IMR-90 (cell line): Measurements from ENCODE around the gene STRA6. TPM values are rescaled to one million over a fixed set of nuclear protein-coding genes. Genes with fewer than 3 reads are reported as not detected.

ENCODE experiments used
- ATAC-seq: fragments of 200-7000 bp; cut with Tn5 transposase; 2 replicates; pipeline ENCODE4 v1.9.1; 2020; ENCODE audit warnings: low read depth, mild to moderate bottlenecking, moderate library complexity
- BruUV-seq: library from RNA; stranded (reverse); fragments of 400-500 nt; replicated peaks from 2 replicates; lab custom pipeline; 2021; lab: Mats Ljungman, UMichigan
- CTCF ChIA-PET: fragments of 300-600 bp; formaldehyde crosslinking; extraction: SDS; loops from one replicate; lab custom pipeline; 2021; ENCODE audit warnings: antibody characterized with exemption; lab: Yijun Ruan, JAX
- POLR2A ChIA-PET: fragments of 300-600 bp; sonication (Branson Sonifier 250); formaldehyde crosslinking; loops from one replicate; lab custom pipeline; 2022; ENCODE audit warnings: antibody characterized with exemption; ENCODE audit not compliant: unreplicated experiment; lab: Charles Lee
- DNase-seq: peaks from one replicate; pipeline ENCODE4 v3.0.0; 2013
- H2AFZ ChIP-seq: replicated peaks from 2 replicates; pipeline ENCODE3; 2013; ENCODE audit warnings: low read length, mild to moderate bottlenecking; ENCODE audit not compliant: poor library complexity
- H2AK5ac ChIP-seq: 2 replicates; pipeline ENCODE4 v1.6.1; 2013; ENCODE audit warnings: low read depth, low read length, inconsistent platforms
- H2AK9ac ChIP-seq: replicated peaks from 2 replicates; pipeline ENCODE3; 2013; ENCODE audit warnings: mild to moderate bottlenecking, low read depth, low read length, moderate library complexity; ENCODE audit not compliant: poor library complexity
- H2BK120ac ChIP-seq: 2 replicates; pipeline ENCODE4 v1.6.1; 2013; ENCODE audit warnings: low read depth, low read length, inconsistent platforms
- H2BK15ac ChIP-seq: 3 replicates; pipeline ENCODE4 v1.6.1; 2013; ENCODE audit warnings: low read depth, low read length, inconsistent platforms
- H2BK20ac ChIP-seq: 2 replicates; pipeline ENCODE4 v1.6.1; 2013; ENCODE audit warnings: low read depth, mild to moderate bottlenecking, inconsistent platforms, low read length, moderate library complexity
- H2BK5ac ChIP-seq: 2 replicates; pipeline ENCODE4 v1.6.1; 2013; ENCODE audit warnings: mild to moderate bottlenecking, low read depth, low read length, inconsistent platforms; ENCODE audit not compliant: poor library complexity, severe bottlenecking
- H3K14ac ChIP-seq: replicated peaks from 2 replicates; pipeline ENCODE4 v1.6.1; 2013; ENCODE audit warnings: low read depth, low read length, inconsistent platforms
- H3K18ac ChIP-seq: 2 replicates; pipeline ENCODE4 v1.6.1; 2013; ENCODE audit warnings: low read depth, low read length, control low read depth
- H3K23ac ChIP-seq: 2 replicates; pipeline ENCODE4 v1.6.1; 2013; ENCODE audit warnings: low read depth, low read length, inconsistent platforms
- H3K27ac ChIP-seq: 2 replicates; pipeline ENCODE4 v1.5.1; 2013; ENCODE audit warnings: mild to moderate bottlenecking, control low read depth, low read length; ENCODE audit not compliant: insufficient read depth
- H3K27me3 ChIP-seq: 2 replicates; pipeline ENCODE4 v1.6.1; 2013; ENCODE audit warnings: low read length; ENCODE audit not compliant: control insufficient read depth, insufficient read depth
- H3K36me3 ChIP-seq: 2 replicates; pipeline ENCODE4 v1.6.1; 2013; ENCODE audit warnings: low read length, mixed read lengths; ENCODE audit not compliant: control insufficient read depth, insufficient read depth
- H3K4ac ChIP-seq: 2 replicates; pipeline ENCODE4 v1.6.1; 2013; ENCODE audit warnings: low read depth, low read length, inconsistent platforms
- H3K4me1 ChIP-seq: 2 replicates; pipeline ENCODE4 v1.6.1; 2013; ENCODE audit warnings: low read length, mixed read lengths; ENCODE audit not compliant: control insufficient read depth, insufficient read depth
- H3K4me2 ChIP-seq: 2 replicates; pipeline ENCODE4 v1.6.1; 2013; ENCODE audit warnings: low read depth, mild to moderate bottlenecking, control low read depth, low read length, moderate library complexity
- H3K4me3 ChIP-seq: 2 replicates; pipeline ENCODE4 v1.5.1; 2013; ENCODE audit warnings: low read depth, mild to moderate bottlenecking, control low read depth, low read length, moderate library complexity; ENCODE audit not compliant: insufficient read depth
- H3K56ac ChIP-seq: 2 replicates; pipeline ENCODE4 v1.6.1; 2013; ENCODE audit warnings: low read length, inconsistent platforms; ENCODE audit not compliant: insufficient read depth; ENCODE audit errors: extremely low read depth
- H3K79me1 ChIP-seq, 2 experiments: 2 replicates each; pipeline ENCODE4 v1.6.1; 2013; ENCODE audit warnings: low read length in 2 of 2, inconsistent platforms in 1 of 2, low read depth in 1 of 2
- H3K9ac ChIP-seq: 2 replicates; pipeline ENCODE4 v1.6.1; 2013; ENCODE audit warnings: low read depth, low read length, control low read depth
- H3K9me1 ChIP-seq: 2 replicates; pipeline ENCODE4 v1.6.1; 2013; ENCODE audit warnings: low read length, inconsistent platforms; ENCODE audit not compliant: insufficient read depth
- H3K9me3 ChIP-seq: 2 replicates; pipeline ENCODE4 v1.6.1; 2013; ENCODE audit warnings: low read length; ENCODE audit not compliant: control insufficient read depth, insufficient read depth
- H4K20me1 ChIP-seq: 2 replicates; pipeline ENCODE4 v1.6.1; 2013; ENCODE audit warnings: low read length, inconsistent platforms; ENCODE audit not compliant: insufficient read depth
- H4K5ac ChIP-seq: 2 replicates; pipeline ENCODE4 v1.6.1; 2013; ENCODE audit warnings: mild to moderate bottlenecking, low read depth, low read length, control low read depth
- H4K8ac ChIP-seq, 2 experiments: 2 replicates each; pipeline ENCODE4 v1.6.1; 2013; ENCODE audit warnings: low read depth in 2 of 2, low read length in 2 of 2, control low read depth in 1 of 2, inconsistent platforms in 1 of 2
- H4K91ac ChIP-seq: 2 replicates; pipeline ENCODE4 v1.6.1; 2013; ENCODE audit warnings: low read depth, low read length, inconsistent platforms; ENCODE audit not compliant: insufficient read depth
- CEBPB ChIP-seq: IDR thresholded peaks from 2 replicates; pipeline ENCODE4 v1.6.1; 2012; ENCODE audit warnings: low read depth, low read length, improper control_type of control experiment
- WGBS, 2 experiments: methylation state at CpG; one replicate each; pipeline versions ENCODE4 v1.1.5 to v1.1.7; 2013; ENCODE audit warnings: missing lambda C conversion rate in 2 of 2; ENCODE audit not compliant: insufficient read length in 1 of 2; ENCODE audit errors: extremely low coverage in 2 of 2; 5-methylcytosine and 5-hydroxymethylcytosine counted together
- dilution Hi-C: fragments of 300-500 bp; cut with HindIII; formaldehyde crosslinking; loops from one replicate; pipeline ENCODE4 v1.14.3; 2018; ENCODE audit warnings: low sequenced_read_pairs; ENCODE audit not compliant: unreplicated experiment
- in situ Hi-C: fragments of 300-500 bp; cut with MboI; formaldehyde crosslinking; loops from 3 replicates; pipeline ENCODE4 v1.14.3; 2019; ENCODE audit warnings: low sequenced_read_pairs, inconsistent platforms, mixed read lengths
- intact Hi-C: fragments of 100-400 bp; cut with micrococcal nuclease; formaldehyde crosslinking; loops from 2 replicates; pipeline ENCODE4 v1.10.0; 2022
- polyA plus RNA-seq, 3 experiments: library from polyadenylated mRNA; depleted of rRNA; stranded (reverse); fragments of >200 nt; gene quantifications; 2 replicates each; pipeline ENCODE4 v1.2.3, GENCODE V29; 2012; ENCODE audit warnings: low replicate concordance in 1 of 3
- total RNA-seq: library from RNA; depleted of rRNA; stranded (reverse); fragments of >200 nt; gene quantifications from 2 replicates; pipeline ENCODE4 v1.2.3, GENCODE V29; 2012

The STRA6 gene
- total and polyA plus RNA-seq, 2 of the 4 experiments (the other 2 are of a cell fraction), result 0.17 TPM; not detected in 1

DNA sequence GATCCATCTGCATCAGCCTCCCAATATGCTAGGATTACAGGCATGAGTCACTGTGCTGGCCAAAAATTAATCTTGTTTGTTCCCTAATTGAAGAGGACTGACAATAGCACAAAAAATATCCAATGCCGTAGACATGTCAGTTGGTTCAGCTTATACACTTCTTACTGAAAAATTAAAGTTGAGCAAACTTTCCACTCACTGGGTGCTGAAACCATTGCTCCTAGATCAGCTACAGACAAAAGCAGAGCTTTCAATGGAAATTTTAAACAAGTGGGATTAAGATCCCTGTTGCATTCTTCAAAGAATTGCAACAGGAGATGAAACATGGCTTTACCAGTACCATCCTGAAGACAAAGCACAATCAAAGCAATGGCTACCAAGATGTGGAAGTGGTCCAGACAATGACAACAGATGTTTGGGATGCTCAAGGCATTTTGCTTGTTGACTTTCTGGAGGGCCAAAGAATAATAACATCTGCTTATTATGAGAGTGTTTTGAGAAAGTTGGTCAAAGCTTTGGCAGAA, 56.2 kb downstream of the STRA6 start:
- DNase-seq, result no peak
- POLR2A ChIA-PET, result no interaction called here
- Histone ChIP-seq H3K27ac (no peak overlapping the region), H4K8ac (no peak overlapping the region), H2BK20ac (no peak overlapping the region), H4K5ac (no peak overlapping the region), H3K4me2 (no peak overlapping the region), H3K4me3 (no peak overlapping the region), H3K36me3 (no peaks in the 10 kb centered on the region), H3K18ac (no peak overlapping the region), H2AK5ac (no peak overlapping the region), H2AFZ (no peak overlapping the region), H2BK5ac (no peak overlapping the region), H4K20me1 (no peaks in the 10 kb centered on the region), H3K23ac (no peak overlapping the region), H3K27me3 (peaks cover 25% of the 10 kb centered on the region), H2BK15ac (no peak overlapping the region), H3K9me3 (no peaks in the 10 kb centered on the region; the same call in 1 of the 2 replicates), H3K9me1 (no peaks in the 10 kb centered on the region), H3K79me1 (no peaks in the 10 kb centered on the region), H3K14ac (no peak overlapping the region), H4K91ac (no peak overlapping the region), H3K4ac (no peak overlapping the region), H3K9ac (no peak overlapping the region), H3K56ac (no peak overlapping the region), H2BK120ac (no peak overlapping the region), H3K4me1 (no peaks in the 10 kb centered on the region), H2AK9ac (no peak overlapping the region)
- BruUV-seq, result no TSS peak
- no peak for ATAC-seq
- in situ Hi-C loops (no loop called here), dilution Hi-C loops (no loop called here), intact Hi-C loops (no loop called here)
- CTCF ChIA-PET, result no interaction called here
- no CpG with 5 or more reads among the region's 1 CpG for WGBS, 2 experiments
- no peak for TF ChIP-seq CEBPB
